SK-N-SH (cell line): ENCODE results near the gene PLCXD1. TPM values are rescaled to one million over a fixed set of nuclear protein-coding genes. Genes with fewer than 3 reads are reported as not detected.
A peak's percentile ranks its signal among the peaks of the same experiment; 100 is the strongest.

Experiments
- CTCF ChIA-PET: fragments of 300-600, 350-600 bp; formaldehyde crosslinking; extraction: SDS; loops from one replicate; lab custom pipeline; 2021; lab: Yijun Ruan, JAX
- POLR2A ChIA-PET: fragments of 350-600 bp; sonication (Branson Sonifier 250); formaldehyde crosslinking; extraction: SDS; loops from one replicate; lab custom pipeline; 2020; ENCODE audit warnings: antibody characterized with exemption, inconsistent platforms; lab: Yijun Ruan, JAX
- DNase-seq: peaks from one replicate; pipeline ENCODE4 v3.0.0; 2012
- H2AFZ ChIP-seq: fragments of 200-600 bp; sonication (generic); 2 replicates; pipeline ENCODE4 v1.8.1; 2016; ENCODE audit warnings: antibody characterized with exemption, mild to moderate bottlenecking, low read depth
- H3F3A ChIP-seq: fragments of 200-600 bp; sonication (generic); replicated peaks from 2 replicates; pipeline ENCODE3; 2016; ENCODE audit warnings: antibody characterized with exemption, mild to moderate bottlenecking; ENCODE audit not compliant: insufficient read depth
- H3K27ac ChIP-seq, 2 experiments: fragments of 200-500 bp in 1 of 2; fragments of 200-600 bp in 1 of 2; sonication (Bioruptor generic) in 1 of 2; sonication (generic), shearing (Covaris generic) in 1 of 2; 2 replicates each; pipeline versions ENCODE4 v1.5.1 to v1.6.1; 2014 to 2016; ENCODE audit warnings: low read depth in 2 of 2, inconsistent platforms in 1 of 2, low read length in 1 of 2, mild to moderate bottlenecking in 1 of 2, mixed read lengths in 1 of 2
- H3K27me3 ChIP-seq: fragments of 200-600 bp; sonication (generic), shearing (Covaris generic); 2 replicates; pipeline ENCODE4 v1.6.1; 2016; ENCODE audit warnings: mixed run types; ENCODE audit not compliant: insufficient read depth
- H3K36me3 ChIP-seq, 2 experiments: fragments of 200-500 bp in 1 of 2; fragments of 200-600 bp in 1 of 2; sonication (Bioruptor generic) in 1 of 2; sonication (generic) in 1 of 2; replicated peaks in 1 of 2; 2 replicates each; pipeline versions ENCODE3 to v1.5.1; 2014 to 2016; ENCODE audit warnings: low read length in 1 of 2, mild to moderate bottlenecking in 1 of 2; ENCODE audit not compliant: insufficient read depth in 2 of 2, control insufficient read depth in 1 of 2
- H3K4me1 ChIP-seq, 2 experiments: fragments of 200-500 bp in 1 of 2; fragments of 200-600 bp in 1 of 2; sonication (Bioruptor generic) in 1 of 2; sonication (generic), shearing (Covaris generic) in 1 of 2; 2 replicates each; pipeline versions ENCODE4 v1.5.1 to v1.6.1; 2014 to 2016; ENCODE audit warnings: low read depth in 1 of 2, low read length in 1 of 2, mixed run types in 1 of 2; ENCODE audit not compliant: insufficient read depth in 2 of 2, control insufficient read depth in 1 of 2
- H3K4me2 ChIP-seq: fragments of 200-600 bp; sonication (generic), shearing (Covaris generic); 2 replicates; pipeline ENCODE4 v1.6.1; 2017; ENCODE audit warnings: mixed run types
- H3K4me3 ChIP-seq, 2 experiments: fragments of 200-500 bp in 1 of 2; fragments of 200-600 bp in 1 of 2; sonication (Bioruptor generic) in 1 of 2; sonication (generic), shearing (Covaris generic) in 1 of 2; 2 replicates each; pipeline versions ENCODE4 v1.5.1 to v1.8.1; 2014 to 2016; ENCODE audit warnings: low read depth in 2 of 2, inconsistent platforms in 1 of 2, low read length in 1 of 2, mild to moderate bottlenecking in 1 of 2, mixed read lengths in 1 of 2, moderate library complexity in 1 of 2
- H3K79me2 ChIP-seq: fragments of 200-600 bp; sonication (generic); 2 replicates; pipeline ENCODE4 v1.8.1; 2017; ENCODE audit warnings: mild to moderate bottlenecking; ENCODE audit not compliant: insufficient read depth
- H3K9ac ChIP-seq: fragments of 200-600 bp; sonication (generic); 2 replicates; pipeline ENCODE4 v1.6.1; 2017; ENCODE audit warnings: mixed run types
- H3K9me2 ChIP-seq: fragments of 200-600 bp; sonication (generic); 2 replicates; pipeline ENCODE4 v1.6.1; 2017; ENCODE audit warnings: mixed run types
- H3K9me3 ChIP-seq: fragments of 200-600 bp; sonication (generic); 2 replicates; pipeline ENCODE4 v1.6.1; 2017; ENCODE audit warnings: mixed run types, mild to moderate bottlenecking, moderate library complexity
- H4K20me1 ChIP-seq: fragments of 200-600 bp; sonication (generic); 2 replicates; pipeline ENCODE4 v1.6.1; 2017; ENCODE audit warnings: mild to moderate bottlenecking, mixed run types; ENCODE audit not compliant: insufficient read depth
- GATA2 ChIP-seq: sonication (generic); formaldehyde crosslinking; IDR thresholded peaks from 2 replicates; pipeline ENCODE4 v1.5.0; 2020; ENCODE audit warnings: mild to moderate bottlenecking, missing genetic modification reagents
- JUND ChIP-seq: IDR thresholded peaks from 2 replicates; pipeline ENCODE4 v1.4.0; 2012
- MXI1 ChIP-seq: IDR thresholded peaks from 2 replicates; pipeline ENCODE4 v1.6.1; 2012; ENCODE audit warnings: mild to moderate bottlenecking, low read depth, low read length, improper control_type of control experiment
- POLR2AphosphoS5 ChIP-seq: IDR thresholded peaks from 2 replicates; pipeline ENCODE4 v1.6.1; 2012; ENCODE audit warnings: low read depth, low read length
- RCOR1 ChIP-seq: fragments of 150-350 bp; IDR thresholded peaks from 2 replicates; pipeline ENCODE4 v1.6.1; 2017; ENCODE audit warnings: antibody characterized with exemption, low read length
- RXRA ChIP-seq: IDR thresholded peaks from 2 replicates; pipeline ENCODE4 v1.4.0; 2012; ENCODE audit warnings: low read depth, mild to moderate bottlenecking, borderline replicate concordance
- SIN3A ChIP-seq: IDR thresholded peaks from 2 replicates; pipeline ENCODE4 v1.6.1; 2012; ENCODE audit warnings: low read depth, mild to moderate bottlenecking, low read length, moderate library complexity, borderline replicate concordance
- TCF12 ChIP-seq: IDR thresholded peaks from 2 replicates; pipeline ENCODE4 v1.4.0; 2012
- TEAD4 ChIP-seq: IDR thresholded peaks from 2 replicates; pipeline ENCODE4 v1.4.0; 2012; ENCODE audit warnings: mild to moderate bottlenecking, borderline replicate concordance; ENCODE audit not compliant: insufficient read depth
- YY1 ChIP-seq: IDR thresholded peaks from 2 replicates; pipeline ENCODE4 v1.4.0; 2012; ENCODE audit warnings: low read depth, mild to moderate bottlenecking
- WGBS: methylation state at CpG from one replicate; pipeline ENCODE4 v1.1.6; 2017; ENCODE audit warnings: low lambda C conversion rate; 5-methylcytosine and 5-hydroxymethylcytosine counted together
- polyA plus RNA-seq, 3 experiments: library from polyadenylated mRNA; depleted of rRNA; stranded (reverse); fragments of >200 nt; gene quantifications; 2 replicates each; pipeline ENCODE4 v1.2.3, GENCODE V29; 2012
- TF ChIP-seq, protein P1 (sequence below): IDR thresholded peaks from 2 replicates; pipeline ENCODE4; 2012
- TF ChIP-seq, protein P2 (sequence below): fragments of 150-350 bp; IDR thresholded peaks from 2 replicates; pipeline ENCODE4 v1.6.1; 2017; ENCODE audit warnings: antibody characterized with exemption, low read length, low read depth, borderline replicate concordance

The PLCXD1 gene
- polyA plus RNA-seq, 1 of the 3 experiments (the other 2 are of a cell fraction), result 14.8 TPM

DNA sequence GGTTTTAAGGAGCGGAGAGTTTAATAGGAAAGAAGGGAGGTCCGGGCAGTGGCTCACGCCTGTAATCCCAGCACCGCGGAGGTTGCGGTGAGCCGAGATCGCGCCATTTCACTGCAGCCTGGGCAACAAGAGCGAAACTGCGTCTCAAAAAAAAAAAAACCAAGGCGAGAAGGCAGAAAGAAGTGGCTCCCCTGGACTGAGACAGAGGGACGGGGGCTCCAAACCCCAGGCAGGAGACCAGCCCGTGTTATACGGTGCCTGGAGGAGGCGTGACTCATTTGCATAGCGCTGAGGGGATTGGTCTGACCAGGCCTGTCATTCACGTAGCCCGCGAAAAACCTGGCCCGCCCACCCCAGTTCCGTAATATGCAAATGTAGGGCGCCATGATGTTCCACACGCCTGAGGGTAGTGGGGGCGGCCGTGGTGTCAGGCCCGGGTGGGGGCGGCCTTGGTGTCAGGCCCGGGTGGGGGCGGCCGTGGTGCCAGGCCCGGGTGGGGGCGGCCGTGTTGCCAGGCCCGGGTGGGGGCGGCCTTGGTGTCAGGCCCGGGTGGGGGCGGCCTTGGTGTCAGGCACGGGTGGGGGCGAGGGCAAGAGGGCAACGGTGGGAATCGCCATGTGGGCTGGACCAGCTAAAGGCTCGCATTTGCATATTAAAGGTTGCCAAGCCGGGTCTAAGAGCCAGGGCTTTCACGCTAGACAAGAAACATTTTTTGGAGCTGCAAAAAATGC, 2.1 kb downstream of the PLCXD1 start:
- Histone ChIP-seq H3K36me3 (peaks cover 3 to 7% of the 10 kb centered on the region in 2 experiments), H3K9me3 (no peaks in the 10 kb centered on the region), H3K79me2 (peaks cover 11% of the 10 kb centered on the region; the same call in 1 of the 2 replicates), H3K27me3 (no peaks in the 10 kb centered on the region), H2AFZ (peak overlapping the region; percentile 69; the same call in 1 of the 2 replicates), H3F3A (peaks cover 20% of the 10 kb centered on the region), H3K4me3 (peak overlapping the region; percentile 50 to 63), H3K27ac (no peak overlapping the region), H3K9me2 (no peaks in the 10 kb centered on the region), H3K4me1 (peaks cover 0 to 5% of the 10 kb centered on the region in 2 experiments; a peak in 2 of 4 replicates), H3K4me2 (peak overlapping the region; percentile 78; the same call in 1 of the 2 replicates), H3K9ac (peak overlapping the region; percentile 53; the same call in 1 of the 2 replicates), H4K20me1 (no peaks in the 10 kb centered on the region)
- no peak for TF ChIP-seq JUND
- TF ChIP-seq RXRA, result no peak
- TF ChIP-seq, protein P1, sequence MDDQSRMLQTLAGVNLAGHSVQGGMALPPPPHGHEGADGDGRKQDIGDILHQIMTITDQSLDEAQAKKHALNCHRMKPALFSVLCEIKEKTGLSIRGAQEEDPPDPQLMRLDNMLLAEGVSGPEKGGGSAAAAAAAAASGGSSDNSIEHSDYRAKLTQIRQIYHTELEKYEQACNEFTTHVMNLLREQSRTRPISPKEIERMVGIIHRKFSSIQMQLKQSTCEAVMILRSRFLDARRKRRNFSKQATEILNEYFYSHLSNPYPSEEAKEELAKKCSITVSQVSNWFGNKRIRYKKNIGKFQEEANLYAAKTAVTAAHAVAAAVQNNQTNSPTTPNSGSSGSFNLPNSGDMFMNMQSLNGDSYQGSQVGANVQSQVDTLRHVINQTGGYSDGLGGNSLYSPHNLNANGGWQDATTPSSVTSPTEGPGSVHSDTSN, result peak; percentile 98
- TF ChIP-seq MXI1, result peak; percentile 69; the same call in 1 of the 2 replicates
- TF ChIP-seq POLR2AphosphoS5, result peak; percentile 45; the same call in 1 of the 2 replicates
- peak; percentile 65; the same call in 1 of the 2 replicates for TF ChIP-seq YY1
- TF ChIP-seq TEAD4, result no peak
- no peak for TF ChIP-seq GATA2 (CRISPR knock-in tag)
- TF ChIP-seq, protein P2, sequence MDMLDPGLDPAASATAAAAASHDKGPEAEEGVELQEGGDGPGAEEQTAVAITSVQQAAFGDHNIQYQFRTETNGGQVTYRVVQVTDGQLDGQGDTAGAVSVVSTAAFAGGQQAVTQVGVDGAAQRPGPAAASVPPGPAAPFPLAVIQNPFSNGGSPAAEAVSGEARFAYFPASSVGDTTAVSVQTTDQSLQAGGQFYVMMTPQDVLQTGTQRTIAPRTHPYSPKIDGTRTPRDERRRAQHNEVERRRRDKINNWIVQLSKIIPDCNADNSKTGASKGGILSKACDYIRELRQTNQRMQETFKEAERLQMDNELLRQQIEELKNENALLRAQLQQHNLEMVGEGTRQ, result no peak
- TF ChIP-seq TCF12, result no peak
- no peak for TF ChIP-seq SIN3A
- POLR2A ChIA-PET, result no interaction called here
- DNase-seq, result peak; percentile 95
- 6% methylated on average over 27 of the region's 45 CpGs for WGBS
- CTCF ChIA-PET, result no interaction called here

- peaks cover 3 to 11% of the 10 kb centered on the region in 2 experiments for H3K36me3 ChIP-seq
- no peaks in the 10 kb centered on the region for H3K9me2 ChIP-seq
- no peak for DNase-seq
- WGBS, result 93% methylated on average over 13 of the region's 13 CpGs
- peaks cover 0 to 5% of the 10 kb centered on the region in 2 experiments; a peak in 2 of 4 replicates for H3K4me1 ChIP-seq
- no peak overlapping the region for H3K9ac ChIP-seq
- ChIA-PET POLR2A (no interaction called here), CTCF (no interaction called here)
- TF ChIP-seq SIN3A, result no peak
- TF ChIP-seq RCOR1, result no peak
- peaks cover 11% of the 10 kb centered on the region; the same call in 1 of the 2 replicates for H3K79me2 ChIP-seq
- no peak overlapping the region for H2AFZ ChIP-seq
- no peaks in the 10 kb centered on the region for H3K27me3 ChIP-seq
- H4K20me1 ChIP-seq, result no peaks in the 10 kb centered on the region
- H3K4me3 ChIP-seq, result no peak overlapping the region
- H3K9me3 ChIP-seq, result no peaks in the 10 kb centered on the region
- H3F3A ChIP-seq, result peaks cover 14% of the 10 kb centered on the region
- no peak overlapping the region for H3K4me2 ChIP-seq
- H3K27ac ChIP-seq, result no peak overlapping the region
These were observed 4.0 kb downstream of the PLCXD1 start for GRCh38 chrX:285076-285677.
